ENCODE data around the gene LHX6. TPM values are rescaled to one million over a fixed set of nuclear protein-coding genes. Genes with fewer than 3 reads are reported as not detected.

Gene LHX6
- total RNA-seq, 1 donor from 2014 or later, result 0.07 TPM

DNA sequence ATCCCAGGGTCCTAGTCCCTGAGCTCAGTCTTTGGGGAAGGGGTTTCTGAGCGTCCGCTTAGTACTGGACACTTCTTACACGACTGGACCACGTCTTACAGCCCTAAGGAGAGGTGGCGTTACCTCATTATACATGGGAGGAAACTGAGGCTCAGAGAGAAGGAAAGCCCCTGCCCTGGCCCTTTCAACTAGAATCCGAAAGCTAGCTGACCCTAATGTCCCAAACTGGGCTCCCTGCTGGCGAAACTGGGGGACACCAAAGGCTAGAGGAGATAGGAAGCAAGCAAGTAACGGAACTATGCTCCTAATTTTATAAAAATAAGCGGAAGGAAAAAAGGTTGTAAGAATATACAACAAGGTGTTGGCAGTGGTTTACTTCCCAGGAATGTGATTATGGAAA lies 14.2 kb downstream of the LHX6 start:
- peaks cover 96% of the 10 kb centered on the region for H3K27me3 Mint-ChIP-seq (ENCODE audit: low read depth)

DNA sequence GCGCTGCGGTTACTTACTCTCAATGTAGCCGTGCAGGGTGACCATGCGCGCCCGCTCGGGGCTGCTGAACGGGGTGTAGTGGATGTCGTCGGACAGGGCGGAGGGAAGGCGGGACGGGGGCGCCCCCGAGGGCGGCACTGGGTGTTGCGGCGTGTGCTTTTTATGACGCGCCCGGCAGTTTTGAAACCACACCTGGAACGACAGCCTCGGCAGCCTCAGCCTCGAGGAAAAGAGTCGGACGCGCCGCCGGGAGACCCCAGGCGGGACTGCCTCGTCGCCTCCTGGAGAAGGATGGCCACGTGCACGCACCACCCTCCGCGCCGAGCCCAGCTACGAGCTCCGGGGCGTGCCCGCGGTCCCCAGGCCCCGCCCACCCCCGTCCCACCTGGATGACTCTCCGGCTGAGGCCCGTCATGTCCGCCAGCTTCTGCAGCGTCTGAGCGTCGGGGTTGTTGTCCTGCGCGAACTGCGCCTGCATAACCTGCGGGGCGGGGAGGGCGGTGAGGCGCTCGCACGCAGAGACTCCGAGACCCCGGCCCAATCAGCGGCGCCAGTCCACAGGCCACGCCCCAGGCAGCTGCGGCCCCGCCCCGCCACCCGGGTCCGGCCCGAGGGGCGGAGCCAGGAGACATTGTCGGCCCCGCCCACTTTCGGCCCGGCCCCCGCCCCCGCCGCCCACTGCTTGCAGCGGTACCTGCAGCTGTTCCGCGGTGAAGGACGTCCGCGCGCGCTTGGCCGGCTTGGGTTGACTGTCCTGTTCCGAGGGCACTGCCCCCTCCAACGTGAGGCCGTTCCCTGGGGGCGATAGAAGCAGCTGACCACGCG lies 15.0 kb downstream of the LHX6 start:
- peak; percentile 65 for DNase-seq (ENCODE audit: low read depth, low spot score)
- H3K27me3 Mint-ChIP-seq (ENCODE audit: low read depth), result peaks cover 94% of the 10 kb centered on the region
- no peaks in the 10 kb centered on the region for H3K4me1 Mint-ChIP-seq
- TF ChIP-seq, protein P1, sequence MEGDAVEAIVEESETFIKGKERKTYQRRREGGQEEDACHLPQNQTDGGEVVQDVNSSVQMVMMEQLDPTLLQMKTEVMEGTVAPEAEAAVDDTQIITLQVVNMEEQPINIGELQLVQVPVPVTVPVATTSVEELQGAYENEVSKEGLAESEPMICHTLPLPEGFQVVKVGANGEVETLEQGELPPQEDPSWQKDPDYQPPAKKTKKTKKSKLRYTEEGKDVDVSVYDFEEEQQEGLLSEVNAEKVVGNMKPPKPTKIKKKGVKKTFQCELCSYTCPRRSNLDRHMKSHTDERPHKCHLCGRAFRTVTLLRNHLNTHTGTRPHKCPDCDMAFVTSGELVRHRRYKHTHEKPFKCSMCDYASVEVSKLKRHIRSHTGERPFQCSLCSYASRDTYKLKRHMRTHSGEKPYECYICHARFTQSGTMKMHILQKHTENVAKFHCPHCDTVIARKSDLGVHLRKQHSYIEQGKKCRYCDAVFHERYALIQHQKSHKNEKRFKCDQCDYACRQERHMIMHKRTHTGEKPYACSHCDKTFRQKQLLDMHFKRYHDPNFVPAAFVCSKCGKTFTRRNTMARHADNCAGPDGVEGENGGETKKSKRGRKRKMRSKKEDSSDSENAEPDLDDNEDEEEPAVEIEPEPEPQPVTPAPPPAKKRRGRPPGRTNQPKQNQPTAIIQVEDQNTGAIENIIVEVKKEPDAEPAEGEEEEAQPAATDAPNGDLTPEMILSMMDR (conservative IDR thresholded peaks at IDR 0.05), result no peak
- H3K9me3 Mint-ChIP-seq, result no peaks in the 10 kb centered on the region
- H3K27ac Mint-ChIP-seq (ENCODE audit: unreplicated experiment), result no peak overlapping the region
- peak overlapping the region; percentile 54 for H3K4me3 Mint-ChIP-seq
- peaks cover 6% of the 10 kb centered on the region for H3K36me3 Mint-ChIP-seq (ENCODE audit: low read depth)

More for the DNA sequence above, 14.2 kb downstream of the LHX6 start:
- Mint-ChIP-seq H3K9me3 (no peaks in the 10 kb centered on the region), H3K4me1 (peaks cover 4% of the 10 kb centered on the region), H3K4me3 (peak overlapping the region; percentile 54), H3K27ac (ENCODE audit: unreplicated experiment) (no peak overlapping the region), H3K36me3 (ENCODE audit: low read depth) (peaks cover 6% of the 10 kb centered on the region)
- TF ChIP-seq, protein P1 (conservative IDR thresholded peaks at IDR 0.05), result no peak
- no peak for DNase-seq (ENCODE audit: low read depth, low spot score)

DNA sequence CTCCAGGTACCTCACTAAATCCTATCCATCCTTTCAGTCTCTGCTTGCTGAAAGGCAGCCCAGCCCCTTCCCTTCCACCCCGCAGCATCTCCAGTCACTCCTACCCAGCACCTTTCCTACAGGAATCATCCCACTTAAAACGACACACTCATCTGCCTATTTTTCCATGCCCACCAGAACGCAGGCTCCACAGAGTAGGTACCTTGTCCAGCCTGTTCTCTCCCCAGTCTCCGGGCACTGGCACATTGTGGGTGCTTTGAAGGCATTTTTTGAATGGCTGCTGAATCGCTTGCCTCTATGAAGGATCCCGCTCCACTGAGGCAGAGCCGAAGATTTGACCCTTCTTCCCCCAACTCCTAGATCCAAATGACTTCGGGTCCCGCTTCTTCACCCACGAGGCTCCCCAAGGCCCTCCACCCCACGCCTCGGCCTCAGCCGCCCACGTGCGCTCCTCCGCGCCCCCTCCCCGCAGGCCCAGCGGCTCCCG lies 15.6 kb downstream of the LHX6 start:
- Mint-ChIP-seq H3K27me3 (ENCODE audit: low read depth) (peaks cover 92% of the 10 kb centered on the region), H3K4me3 (peak overlapping the region; percentile 16)
- TF ChIP-seq, protein P1 (conservative IDR thresholded peaks at IDR 0.05), result no peak

DNA sequence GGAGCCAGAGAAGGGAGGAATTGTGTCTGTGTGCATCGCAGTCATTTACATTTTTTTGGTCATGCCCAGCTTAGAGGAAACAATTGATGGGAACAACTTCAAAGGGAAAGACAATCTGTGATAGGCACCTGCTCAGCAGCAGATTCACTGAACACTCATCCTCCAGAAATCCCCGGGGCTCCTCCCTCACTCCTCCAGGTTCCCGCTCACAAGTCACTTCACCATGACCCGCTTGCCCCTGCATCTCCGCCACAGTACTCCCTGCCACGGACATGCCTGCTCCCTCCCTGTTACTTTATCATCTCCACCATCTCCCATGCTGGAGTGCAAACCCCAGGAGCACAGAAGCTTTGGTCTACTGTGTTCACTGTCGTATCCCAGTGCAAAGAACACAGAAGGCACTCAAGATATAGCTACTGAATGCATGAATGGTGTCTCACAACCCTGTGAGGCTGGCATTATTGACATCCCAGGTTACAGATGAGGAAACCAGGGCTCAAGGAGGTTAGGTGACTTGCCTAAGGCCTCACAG lies 16.2 kb downstream of the LHX6 start:
- peaks cover 2% of the 10 kb centered on the region for H3K36me3 Mint-ChIP-seq (ENCODE audit: low read depth)
- no peak for DNase-seq (ENCODE audit: low read depth, low spot score)
- no peaks in the 10 kb centered on the region for H3K9me3 Mint-ChIP-seq
- no peak overlapping the region for H3K27ac Mint-ChIP-seq (ENCODE audit: unreplicated experiment)
- TF ChIP-seq, protein P1 (conservative IDR thresholded peaks at IDR 0.05), result no peak
- no peak overlapping the region for H3K4me3 Mint-ChIP-seq
- H3K27me3 Mint-ChIP-seq (ENCODE audit: low read depth), result peaks cover 92% of the 10 kb centered on the region
- H3K4me1 Mint-ChIP-seq, result no peaks in the 10 kb centered on the region

More for the DNA sequence above, 15.6 kb downstream of the LHX6 start:
- Mint-ChIP-seq H3K9me3 (no peaks in the 10 kb centered on the region), H3K36me3 (ENCODE audit: low read depth) (peaks cover 2% of the 10 kb centered on the region), H3K4me1 (no peaks in the 10 kb centered on the region), H3K27ac (ENCODE audit: unreplicated experiment) (no peak overlapping the region)
- DNase-seq (ENCODE audit: low read depth, low spot score), result no peak

DNA sequence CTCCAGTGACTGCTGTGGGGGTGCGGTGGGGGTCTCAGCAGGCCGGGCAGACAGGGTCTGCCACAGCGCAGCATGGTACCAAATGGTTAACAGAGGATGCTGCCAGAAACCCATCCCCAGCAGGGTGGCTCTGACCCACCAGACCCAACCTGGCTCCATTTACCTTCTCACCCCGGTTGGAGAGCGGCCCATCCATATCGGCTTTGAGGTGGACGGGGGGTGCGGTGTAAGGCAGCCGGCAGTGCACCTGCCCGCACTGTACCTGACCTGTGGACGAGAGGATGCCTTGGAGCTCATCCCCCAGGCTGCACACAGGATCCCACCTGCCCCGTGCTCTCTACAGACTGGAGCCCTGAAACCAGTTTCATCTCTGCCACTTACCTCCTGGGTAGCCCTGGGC lies 19.3 kb downstream of the LHX6 start:
- no peak overlapping the region for H3K4me3 Mint-ChIP-seq
- H3K36me3 Mint-ChIP-seq (ENCODE audit: low read depth), result no peaks in the 10 kb centered on the region
- no peak for DNase-seq (ENCODE audit: low read depth, low spot score)
- TF ChIP-seq, protein P1 (conservative IDR thresholded peaks at IDR 0.05), result no peak
- no peak overlapping the region for H3K27ac Mint-ChIP-seq (ENCODE audit: unreplicated experiment)
- peaks cover 4% of the 10 kb centered on the region for H3K4me1 Mint-ChIP-seq
- peaks cover 81% of the 10 kb centered on the region for H3K27me3 Mint-ChIP-seq (ENCODE audit: low read depth)
- H3K9me3 Mint-ChIP-seq, result no peaks in the 10 kb centered on the region

Data from neural crest cell (in vitro differentiated cells).